HL-60 (cell line): ENCODE measurements around the gene MGAT5.

Experiments used
- DNase-seq, 2 experiments: peaks; one replicate each; pipeline ENCODE4 v3.0.0-alpha.2; 2010 to 2020; ENCODE audit warnings: low read depth in 1 of 2, low spot score in 1 of 2
- H3K27ac ChIP-seq: fragments of 250-450 bp; sonication (Bioruptor Pico); replicated peaks from 2 replicates; pipeline ENCODE4 v1.5.1; 2020; ENCODE audit warnings: mild to moderate bottlenecking, moderate library complexity
- H3K27me3 ChIP-seq: fragments of 250-450 bp; sonication (Bioruptor Pico); 2 replicates; pipeline ENCODE4 v1.5.1; 2021; ENCODE audit warnings: mild to moderate bottlenecking, moderate library complexity; ENCODE audit not compliant: insufficient read depth, poor library complexity, severe bottlenecking
- H3K4me3 ChIP-seq: replicated peaks from 2 replicates; pipeline ENCODE4 v1.5.1; 2011; ENCODE audit warnings: mild to moderate bottlenecking, control low read depth, low read length; ENCODE audit not compliant: insufficient read depth
- CTCF ChIP-seq: IDR thresholded peaks from one replicate; pipeline ENCODE4 v1.5.1; 2011; ENCODE audit warnings: low read length, control low read depth, inconsistent platforms; ENCODE audit not compliant: insufficient read depth
- GABPA ChIP-seq: IDR thresholded peaks from 2 replicates; pipeline ENCODE4 v1.6.1; 2012; ENCODE audit warnings: low read depth
- POLR2AphosphoS5 ChIP-seq: IDR thresholded peaks from 2 replicates; pipeline ENCODE4 v1.6.1; 2012; ENCODE audit warnings: low read depth
- REST ChIP-seq: IDR thresholded peaks from 2 replicates; pipeline ENCODE4 v1.6.1; 2012; ENCODE audit warnings: low read depth; ENCODE audit not compliant: insufficient replicate concordance
- SPI1 ChIP-seq: IDR thresholded peaks from 2 replicates; pipeline ENCODE4 v1.6.1; 2012; ENCODE audit warnings: low read depth, mild to moderate bottlenecking, borderline replicate concordance

MGAT5 gene

GRCh38 chr2:134362152-134362668 lies 108.3 kb downstream of the MGAT5 start:
- no peak for DNase-seq
- no peaks in the 10 kb centered on the region for H3K27me3 ChIP-seq
- H3K27ac ChIP-seq, result no peak overlapping the region
- TF ChIP-seq CTCF (no peak), POLR2AphosphoS5 (no peak)
- no peak overlapping the region for H3K4me3 ChIP-seq

GRCh38 chr2:134362740-134363139 lies 108.9 kb downstream of the MGAT5 start:
- Histone ChIP-seq H3K4me3 (no peak overlapping the region), H3K27ac (no peak overlapping the region), H3K27me3 (no peaks in the 10 kb centered on the region)
- DNase-seq, result no peak
- TF ChIP-seq GABPA, result no peak
- no peak for TF ChIP-seq REST
- no peak for TF ChIP-seq CTCF
- no peak for TF ChIP-seq POLR2AphosphoS5
- no peak for TF ChIP-seq SPI1

- Histone ChIP-seq H3K4me3 (no peak overlapping the region), H3K27me3 (no peaks in the 10 kb centered on the region), H3K27ac (no peak overlapping the region)
- peak in 1 of 2 experiments; percentile 14 for DNase-seq
- TF ChIP-seq REST (no peak), SPI1 (no peak), CTCF (no peak), POLR2AphosphoS5 (no peak), GABPA (no peak)
Observed at GRCh38 chr2:134365356-134365755, 111.5 kb downstream of the MGAT5 start.

- Histone ChIP-seq H3K4me3 (no peak overlapping the region), H3K27me3 (no peaks in the 10 kb centered on the region), H3K27ac (no peak overlapping the region)
- no peak for DNase-seq
- TF ChIP-seq GABPA, result no peak
- no peak for TF ChIP-seq CTCF
- no peak for TF ChIP-seq POLR2AphosphoS5
- TF ChIP-seq SPI1, result no peak
- no peak for TF ChIP-seq REST
Observed at GRCh38 chr2:134366359-134366758, 112.5 kb downstream of the MGAT5 start.
